ENCODE results near the gene THADA.

THADA gene

DNA sequence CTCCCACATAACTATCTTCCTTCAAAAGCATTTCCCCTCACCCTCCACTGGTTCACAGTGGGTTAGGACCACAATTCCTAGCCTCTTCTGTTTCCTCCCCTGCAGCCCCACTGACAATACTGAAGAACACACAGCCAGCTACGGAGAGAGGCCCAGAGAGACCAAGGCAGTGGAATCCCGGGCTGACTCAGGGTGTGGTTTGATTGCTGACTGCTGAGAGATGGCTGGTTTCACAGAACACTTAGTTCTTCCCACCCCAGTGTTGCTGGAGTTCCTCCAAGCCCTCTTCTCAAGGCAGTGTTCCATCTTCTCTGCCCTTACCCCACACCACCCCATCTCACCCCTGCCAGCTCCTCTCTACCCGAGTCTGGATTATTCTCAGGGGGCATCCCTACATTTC lies 326.1 kb downstream of the THADA start:
- no peaks in the 10 kb centered on the region for H3K27me3 ChIP-seq
- H3K9me3 ChIP-seq: no peaks in the 10 kb centered on the region
- no peak for TF ChIP-seq Cebpa-rat (IDR thresholded peaks at IDR 0.05)
- H3K4me3 ChIP-seq: no peak overlapping the region
- no peak overlapping the region for H3K27ac ChIP-seq
- no peaks in the 10 kb centered on the region for H3K4me1 ChIP-seq
- no peaks in the 10 kb centered on the region for H4K20me1 ChIP-seq
- peaks cover 77% of the 10 kb centered on the region for H3K36me3 ChIP-seq
- no peak overlapping the region for H3K4me2 ChIP-seq
- H3K9ac ChIP-seq: no peak overlapping the region

GRCh38 chr2:43269074-43269572 lies 326.7 kb downstream of the THADA start:
- Histone ChIP-seq H3K27ac (no peak overlapping the region), H3K36me3 (peaks cover 80% of the 10 kb centered on the region), H4K20me1 (no peaks in the 10 kb centered on the region), H3K4me2 (no peak overlapping the region), H3K4me1 (no peaks in the 10 kb centered on the region), H3K9ac (no peak overlapping the region), H3K9me3 (no peaks in the 10 kb centered on the region), H3K27me3 (no peaks in the 10 kb centered on the region), H3K4me3 (no peak overlapping the region)
- no peak for TF ChIP-seq Cebpa-rat (IDR thresholded peaks at IDR 0.05)

DNA sequence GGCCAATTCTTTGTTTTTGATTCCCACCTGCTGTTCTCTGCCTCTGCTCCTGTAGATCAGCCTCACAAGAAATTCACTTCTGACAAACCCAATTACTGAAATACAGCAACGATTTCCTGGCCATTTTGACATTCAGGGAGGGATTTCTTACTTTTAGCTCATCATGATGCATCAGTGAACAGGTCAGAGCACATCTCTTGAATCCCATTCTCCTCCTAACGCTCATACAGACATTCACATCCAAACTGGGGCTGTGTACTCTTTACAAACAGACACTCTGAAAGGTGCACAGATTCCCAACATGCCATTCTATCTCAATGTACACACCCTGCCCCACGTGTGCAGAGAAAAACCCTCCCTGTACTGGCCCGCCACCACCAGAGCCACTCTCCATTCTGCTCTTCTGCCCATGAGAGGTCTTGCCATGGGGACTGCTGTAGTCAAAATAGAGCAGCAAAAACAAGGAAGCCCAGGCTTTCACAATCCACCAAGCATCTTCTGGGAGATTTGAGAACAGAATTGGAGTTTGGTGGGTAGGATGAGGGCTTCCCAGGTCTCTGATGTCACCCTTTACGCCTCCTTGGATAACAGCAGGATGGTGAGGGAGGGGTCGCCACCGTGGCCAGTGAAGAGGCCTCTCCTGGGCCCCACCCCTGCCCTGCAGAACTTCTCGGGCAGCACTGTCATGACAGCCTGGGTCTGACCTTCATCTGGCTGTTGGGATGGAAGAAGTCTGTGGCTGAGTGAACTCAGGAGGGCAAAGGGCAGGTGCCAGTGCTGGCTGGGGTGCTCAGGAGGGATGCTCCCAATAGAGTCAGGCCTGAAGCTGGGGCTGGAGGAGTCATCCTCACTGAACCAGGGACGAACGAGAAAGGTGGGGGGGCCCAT lies 327.5 kb downstream of the THADA start:
- Histone ChIP-seq H3K9ac (no peak overlapping the region), H3K4me3 (no peak overlapping the region), H3K27me3 (no peaks in the 10 kb centered on the region), H4K20me1 (no peaks in the 10 kb centered on the region), H3K4me2 (no peak overlapping the region), H3K9me3 (no peaks in the 10 kb centered on the region), H3K27ac (no peak overlapping the region), H3K4me1 (no peaks in the 10 kb centered on the region), H3K36me3 (peaks cover 78% of the 10 kb centered on the region)
- TF ChIP-seq Cebpa-rat (IDR thresholded peaks at IDR 0.05): no peak

DNA sequence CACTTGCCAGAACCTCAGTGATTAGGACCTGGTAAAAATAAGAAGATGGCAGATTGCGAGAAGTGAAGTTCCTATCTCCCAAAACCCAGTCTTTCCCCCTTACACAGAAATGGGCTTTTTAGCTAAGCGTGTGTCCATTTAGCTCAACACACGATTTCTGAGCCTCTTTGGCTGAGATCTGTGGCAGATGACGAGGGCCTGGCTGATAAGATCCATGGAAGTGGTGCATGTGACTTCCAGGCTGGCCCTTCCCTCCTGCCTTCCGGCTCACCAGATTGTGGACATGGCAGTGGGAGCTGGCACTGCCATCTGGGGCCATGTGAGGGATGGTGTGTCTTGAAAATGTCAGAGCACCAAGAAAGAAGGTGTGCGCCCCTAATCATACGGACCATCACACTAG lies 328.5 kb downstream of the THADA start:
- TF ChIP-seq Cebpa-rat (IDR thresholded peaks at IDR 0.05): no peak
- Histone ChIP-seq H3K4me3 (no peak overlapping the region), H3K36me3 (peaks cover 74% of the 10 kb centered on the region), H3K9me3 (no peaks in the 10 kb centered on the region), H4K20me1 (no peaks in the 10 kb centered on the region), H3K27ac (no peak overlapping the region), H3K4me1 (no peaks in the 10 kb centered on the region), H3K9ac (no peak overlapping the region), H3K27me3 (no peaks in the 10 kb centered on the region), H3K4me2 (no peak overlapping the region)

DNA sequence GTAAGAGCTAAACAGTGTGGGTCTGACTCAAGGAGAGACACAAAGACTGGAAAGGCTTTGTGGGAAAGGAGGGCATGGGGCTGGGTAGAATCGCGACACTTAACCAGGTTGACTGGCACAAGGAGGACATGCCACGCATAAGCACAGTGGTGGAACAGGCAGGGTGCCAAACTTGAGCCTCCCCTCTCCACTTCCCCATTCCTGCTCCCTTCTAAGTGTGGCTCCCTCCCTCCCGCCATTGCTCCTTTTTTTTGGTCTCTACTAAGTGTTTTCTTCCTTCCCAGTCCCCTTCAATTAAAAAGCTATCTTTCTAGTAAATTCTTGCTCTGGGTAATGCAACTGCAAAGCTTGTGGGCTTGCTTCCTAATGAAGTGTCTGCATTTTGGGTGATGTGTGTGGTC lies 329.1 kb downstream of the THADA start:
- Histone ChIP-seq H3K4me3 (no peak overlapping the region), H4K20me1 (no peaks in the 10 kb centered on the region), H3K4me2 (no peak overlapping the region), H3K4me1 (no peaks in the 10 kb centered on the region), H3K9ac (no peak overlapping the region), H3K27ac (no peak overlapping the region), H3K36me3 (peaks cover 72% of the 10 kb centered on the region), H3K9me3 (no peaks in the 10 kb centered on the region), H3K27me3 (no peaks in the 10 kb centered on the region)
- TF ChIP-seq Cebpa-rat (IDR thresholded peaks at IDR 0.05): no peak

GRCh38 chr2:43265421-43265820 lies 330.4 kb downstream of the THADA start:
- Histone ChIP-seq H3K4me3 (no peak overlapping the region), H3K36me3 (peaks cover 64% of the 10 kb centered on the region), H3K9me3 (no peaks in the 10 kb centered on the region), H3K9ac (no peak overlapping the region), H3K27ac (no peak overlapping the region), H3K4me2 (no peak overlapping the region), H3K4me1 (no peaks in the 10 kb centered on the region), H4K20me1 (no peaks in the 10 kb centered on the region), H3K27me3 (no peaks in the 10 kb centered on the region)
- no peak for TF ChIP-seq Cebpa-rat (IDR thresholded peaks at IDR 0.05)

DNA sequence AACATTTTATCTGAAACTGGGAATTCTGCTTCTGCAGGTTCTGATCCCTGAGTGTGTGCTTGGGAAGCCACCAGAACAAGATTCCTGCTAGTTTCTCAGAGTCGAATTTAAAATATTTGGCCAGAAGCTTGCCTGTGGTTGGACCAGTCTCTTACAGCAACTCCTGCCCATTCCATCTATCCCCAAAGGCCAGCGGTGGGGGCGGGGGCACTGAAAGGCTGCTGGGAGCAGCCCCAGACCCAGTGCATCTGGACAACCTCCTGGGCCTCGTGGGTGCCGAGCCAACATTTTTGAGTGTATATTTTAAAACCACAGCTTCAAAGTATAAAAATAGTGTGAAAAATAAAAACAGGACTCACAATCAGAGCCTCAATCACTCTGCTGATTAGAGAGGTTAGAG lies 330.8 kb downstream of the THADA start:
- Histone ChIP-seq H3K27ac (no peak overlapping the region), H3K4me3 (no peak overlapping the region), H3K4me1 (no peaks in the 10 kb centered on the region), H3K27me3 (no peaks in the 10 kb centered on the region), H3K9me3 (no peaks in the 10 kb centered on the region), H3K4me2 (no peak overlapping the region), H4K20me1 (no peaks in the 10 kb centered on the region), H3K36me3 (peaks cover 60% of the 10 kb centered on the region), H3K9ac (no peak overlapping the region)
- TF ChIP-seq Cebpa-rat (IDR thresholded peaks at IDR 0.05): no peak

GRCh38 chr2:43262951-43263350 lies 332.9 kb downstream of the THADA start:
- H3K36me3 ChIP-seq: peaks cover 39% of the 10 kb centered on the region; the same call in 1 of the 2 replicates
- H3K4me3 ChIP-seq: no peak overlapping the region
- H3K4me1 ChIP-seq: no peaks in the 10 kb centered on the region
- H3K4me2 ChIP-seq: no peak overlapping the region
- no peaks in the 10 kb centered on the region for H4K20me1 ChIP-seq
- H3K9ac ChIP-seq: no peak overlapping the region
- H3K27me3 ChIP-seq: no peaks in the 10 kb centered on the region
- no peaks in the 10 kb centered on the region for H3K9me3 ChIP-seq
- no peak overlapping the region for H3K27ac ChIP-seq
- no peak for TF ChIP-seq Cebpa-rat (IDR thresholded peaks at IDR 0.05)

- H3K9me3 ChIP-seq: no peaks in the 10 kb centered on the region
- no peak for TF ChIP-seq Cebpa-rat (IDR thresholded peaks at IDR 0.05)
- H3K27ac ChIP-seq: no peak overlapping the region
- H3K4me2 ChIP-seq: no peak overlapping the region
- no peaks in the 10 kb centered on the region for H4K20me1 ChIP-seq
- peaks cover 37% of the 10 kb centered on the region for H3K36me3 ChIP-seq
- no peak overlapping the region for H3K9ac ChIP-seq
- no peaks in the 10 kb centered on the region for H3K27me3 ChIP-seq
- H3K4me3 ChIP-seq: no peak overlapping the region
- no peaks in the 10 kb centered on the region for H3K4me1 ChIP-seq
Measured at GRCh38 chr2:43262239-43262638, 333.6 kb downstream of the THADA start.

DNA sequence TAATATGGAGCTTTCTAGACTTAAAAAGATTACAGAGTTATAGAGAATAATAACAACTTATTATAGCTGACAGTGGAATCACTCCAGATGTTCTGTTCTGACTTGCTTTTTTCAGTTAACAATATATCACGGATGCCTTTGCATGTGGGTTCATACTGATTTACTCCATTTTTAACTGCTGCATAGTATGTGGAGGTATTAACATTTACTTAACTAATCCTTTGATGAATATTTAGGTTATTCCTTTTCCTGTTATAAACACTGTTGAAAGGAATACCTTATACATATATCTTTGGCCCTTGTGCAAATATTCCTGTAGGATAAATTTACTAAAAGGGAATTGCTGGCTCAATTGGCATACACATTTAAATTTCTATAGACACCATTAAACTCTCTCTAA lies 336.3 kb downstream of the THADA start:
- no peaks in the 10 kb centered on the region for H3K9me3 ChIP-seq
- H3K9ac ChIP-seq: no peak overlapping the region
- no peak overlapping the region for H3K4me3 ChIP-seq
- no peak for TF ChIP-seq Cebpa-rat (IDR thresholded peaks at IDR 0.05)
- H3K4me1 ChIP-seq: no peaks in the 10 kb centered on the region
- H3K36me3 ChIP-seq: peaks cover 41% of the 10 kb centered on the region
- no peaks in the 10 kb centered on the region for H3K27me3 ChIP-seq
- H4K20me1 ChIP-seq: no peaks in the 10 kb centered on the region
- H3K4me2 ChIP-seq: no peak overlapping the region
- H3K27ac ChIP-seq: no peak overlapping the region

Data from BLaER1 (cell line).